HCT116 (cell line): ENCODE measurements around the gene RIN3.

Experiments
- MAX ChIP-seq: IDR thresholded peaks from 2 replicates; pipeline ENCODE4 v1.6.1; 2012
- SRF ChIP-seq: IDR thresholded peaks from 2 replicates; pipeline ENCODE4 v1.6.1; 2012; ENCODE audit warnings: low read depth

DNA sequence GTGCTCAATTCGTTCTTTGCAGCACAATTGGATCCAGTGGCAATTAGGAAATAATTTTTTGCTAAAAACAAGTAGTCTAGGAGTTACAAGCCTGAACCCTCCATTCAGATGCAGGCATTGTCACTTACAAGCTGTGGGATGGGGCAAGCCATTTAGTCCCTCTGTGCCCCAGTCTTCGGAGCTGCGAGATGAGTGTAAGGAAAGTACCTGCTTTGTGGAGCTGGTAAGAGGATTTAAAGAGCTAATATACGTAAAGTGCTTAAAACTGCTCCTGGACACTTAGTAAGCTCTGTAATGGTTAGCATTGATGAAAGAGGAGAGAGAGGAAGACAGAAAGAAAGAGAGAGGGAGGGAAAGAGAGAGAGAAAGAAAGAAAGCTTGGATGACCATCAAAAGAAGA is 122.3 kb downstream of the RIN3 start:
- TF ChIP-seq MAX (no peak), SRF (no peak)
